ENCODE measurements around the gene TNFRSF1B.

- TF ChIP-seq CTCF (IDR thresholded peaks at IDR 0.05; ENCODE audit: low read length), result no peak
- no peak for TF ChIP-seq EZH2phosphoT487 (IDR thresholded peaks at IDR 0.05; ENCODE audit: low read length)
Observed at GRCh38 chr1:12174924-12175810, 8.4 kb downstream of the TNFRSF1B start.
